ENCODE measurements around the gene GCN1. TPM values are rescaled to one million over a fixed set of nuclear protein-coding genes. Genes with fewer than 3 reads are reported as not detected.
A peak's percentile ranks its signal among the peaks of the same experiment; 100 is the strongest.

Gene GCN1
- total RNA-seq, 2 experiments from 2014 or later, result 126 to 151 TPM

- ATAC-seq (peak; percentile 78), DNase-seq (peak; percentile 70)
- H3K36me3 Mint-ChIP-seq, result peaks cover 54% of the 10 kb centered on the region
- no peaks in the 10 kb centered on the region for H3K9me3 Mint-ChIP-seq (ENCODE audit: low read depth)
- H3K4me3 Mint-ChIP-seq, result peak overlapping the region; percentile 56
- peak overlapping the region; percentile 87 for H3K27ac Mint-ChIP-seq
- CTCF ChIA-PET, result interaction anchor here (1.0 kb wide), 1 partner anchor 46 kb away, joined by 4 read pairs; no protein-coding TSS in a partner anchor
- H3K4me1 Mint-ChIP-seq, result peaks cover 22% of the 10 kb centered on the region
- no peaks in the 10 kb centered on the region for H3K27me3 Mint-ChIP-seq
Observed at GRCh38 chr12:120156315-120157259, 37.9 kb downstream of the GCN1 start.

GRCh38 chr12:120155072-120155471 is 39.4 kb downstream of the GCN1 start:
- no peak for DNase-seq
- no peaks in the 10 kb centered on the region for H3K27me3 Mint-ChIP-seq
- no peaks in the 10 kb centered on the region for H3K9me3 Mint-ChIP-seq (ENCODE audit: low read depth)
- H3K36me3 Mint-ChIP-seq, result peaks cover 48% of the 10 kb centered on the region
- peaks cover 22% of the 10 kb centered on the region for H3K4me1 Mint-ChIP-seq
- H3K4me3 Mint-ChIP-seq, result no peak overlapping the region
- H3K27ac Mint-ChIP-seq, result peak overlapping the region; percentile 15
- ATAC-seq, result no peak
- CTCF ChIA-PET, result interaction anchor here (1.4 kb wide), 1 partner anchor 46 kb away, joined by 3 read pairs; the partner anchor contains the start of gene RPLP0

- H3K4me3 Mint-ChIP-seq, result no peak overlapping the region
- H3K4me1 Mint-ChIP-seq, result peaks cover 5% of the 10 kb centered on the region
- DNase-seq (no peak), ATAC-seq (no peak)
- CTCF ChIA-PET, result no interaction called here
- H3K9me3 Mint-ChIP-seq (ENCODE audit: low read depth), result no peaks in the 10 kb centered on the region
- peaks cover 41% of the 10 kb centered on the region for H3K36me3 Mint-ChIP-seq
- H3K27me3 Mint-ChIP-seq, result no peaks in the 10 kb centered on the region
- no peak overlapping the region for H3K27ac Mint-ChIP-seq
Observed at GRCh38 chr12:120150919-120151525, 43.5 kb downstream of the GCN1 start.

GRCh38 chr12:120148011-120148410 is 46.5 kb downstream of the GCN1 start:
- Mint-ChIP-seq H3K27ac (no peak overlapping the region), H3K4me1 (peaks cover 3% of the 10 kb centered on the region), H3K36me3 (peaks cover 36% of the 10 kb centered on the region), H3K4me3 (no peak overlapping the region), H3K27me3 (no peaks in the 10 kb centered on the region), H3K9me3 (ENCODE audit: low read depth) (no peaks in the 10 kb centered on the region)
- DNase-seq (no peak), ATAC-seq (no peak)
- CTCF ChIA-PET, result interaction anchor here (1.0 to 1.4 kb wide), 2 partner anchors 12 to 20 kb away, joined by 3 read pairs; no protein-coding TSS in a partner anchor

GRCh38 chr12:120145164-120145563 is 49.4 kb downstream of the GCN1 start:
- H3K9me3 Mint-ChIP-seq (ENCODE audit: low read depth), result no peaks in the 10 kb centered on the region
- no peak overlapping the region for H3K27ac Mint-ChIP-seq
- CTCF ChIA-PET, result no interaction called here
- ATAC-seq, result no peak
- H3K27me3 Mint-ChIP-seq, result no peaks in the 10 kb centered on the region
- H3K4me1 Mint-ChIP-seq, result peaks cover 3% of the 10 kb centered on the region
- no peak for DNase-seq
- H3K36me3 Mint-ChIP-seq, result peaks cover 54% of the 10 kb centered on the region
- H3K4me3 Mint-ChIP-seq, result no peak overlapping the region

- H3K4me3 Mint-ChIP-seq, result no peak overlapping the region
- CTCF ChIA-PET, result no interaction called here
- DNase-seq (no peak), ATAC-seq (no peak)
- peaks cover 3% of the 10 kb centered on the region for H3K4me1 Mint-ChIP-seq
- peaks cover 58% of the 10 kb centered on the region for H3K36me3 Mint-ChIP-seq
- no peak overlapping the region for H3K27ac Mint-ChIP-seq
- no peaks in the 10 kb centered on the region for H3K9me3 Mint-ChIP-seq (ENCODE audit: low read depth)
- H3K27me3 Mint-ChIP-seq, result no peaks in the 10 kb centered on the region
Observed at GRCh38 chr12:120144215-120144614, 50.3 kb downstream of the GCN1 start.

GRCh38 chr12:120142231-120142877 is 52.2 kb downstream of the GCN1 start:
- CTCF ChIA-PET, result no interaction called here
- H3K27ac Mint-ChIP-seq, result no peak overlapping the region
- no peak overlapping the region for H3K4me3 Mint-ChIP-seq
- DNase-seq (no peak), ATAC-seq (no peak)
- no peaks in the 10 kb centered on the region for H3K4me1 Mint-ChIP-seq
- H3K9me3 Mint-ChIP-seq (ENCODE audit: low read depth), result no peaks in the 10 kb centered on the region
- H3K36me3 Mint-ChIP-seq, result peaks cover 49% of the 10 kb centered on the region
- H3K27me3 Mint-ChIP-seq, result no peaks in the 10 kb centered on the region

- Mint-ChIP-seq H3K27me3 (no peaks in the 10 kb centered on the region), H3K27ac (no peak overlapping the region), H3K4me3 (no peak overlapping the region), H3K4me1 (no peaks in the 10 kb centered on the region), H3K36me3 (peaks cover 51% of the 10 kb centered on the region), H3K9me3 (ENCODE audit: low read depth) (no peaks in the 10 kb centered on the region)
- DNase-seq, result no peak
- no peak for ATAC-seq
- CTCF ChIA-PET, result no interaction called here
Observed at GRCh38 chr12:120141336-120141735, 53.2 kb downstream of the GCN1 start.

GRCh38 chr12:120140603-120141002 is 53.9 kb downstream of the GCN1 start:
- no peak for ATAC-seq
- Mint-ChIP-seq H3K27ac (no peak overlapping the region), H3K9me3 (ENCODE audit: low read depth) (no peaks in the 10 kb centered on the region), H3K4me1 (no peaks in the 10 kb centered on the region), H3K36me3 (peaks cover 55% of the 10 kb centered on the region), H3K27me3 (no peaks in the 10 kb centered on the region), H3K4me3 (no peak overlapping the region)
- CTCF ChIA-PET, result no interaction called here
- no peak for DNase-seq

- Mint-ChIP-seq H3K36me3 (peaks cover 59% of the 10 kb centered on the region), H3K27ac (no peak overlapping the region), H3K27me3 (no peaks in the 10 kb centered on the region), H3K4me3 (no peak overlapping the region), H3K9me3 (ENCODE audit: low read depth) (no peaks in the 10 kb centered on the region), H3K4me1 (peaks cover 1% of the 10 kb centered on the region)
- no peak for DNase-seq
- no peak for ATAC-seq
- CTCF ChIA-PET, result no interaction called here
Observed at GRCh38 chr12:120139958-120140357, 54.6 kb downstream of the GCN1 start.

GRCh38 chr12:120138366-120138765 is 56.1 kb downstream of the GCN1 start:
- Mint-ChIP-seq H3K4me1 (peaks cover 3% of the 10 kb centered on the region), H3K36me3 (peaks cover 60% of the 10 kb centered on the region), H3K4me3 (no peak overlapping the region), H3K27ac (no peak overlapping the region), H3K9me3 (ENCODE audit: low read depth) (no peaks in the 10 kb centered on the region), H3K27me3 (no peaks in the 10 kb centered on the region)
- ATAC-seq (no peak), DNase-seq (no peak)
- CTCF ChIA-PET, result no interaction called here

- ATAC-seq (no peak), DNase-seq (no peak)
- H3K4me1 Mint-ChIP-seq, result peaks cover 3% of the 10 kb centered on the region
- H3K27me3 Mint-ChIP-seq, result no peaks in the 10 kb centered on the region
- no peaks in the 10 kb centered on the region for H3K9me3 Mint-ChIP-seq (ENCODE audit: low read depth)
- H3K27ac Mint-ChIP-seq, result no peak overlapping the region
- H3K36me3 Mint-ChIP-seq, result peaks cover 61% of the 10 kb centered on the region
- no peak overlapping the region for H3K4me3 Mint-ChIP-seq
- CTCF ChIA-PET, result no interaction called here
Observed at GRCh38 chr12:120137833-120138232, 56.7 kb downstream of the GCN1 start.

GRCh38 chr12:120136093-120136770 is 58.3 kb downstream of the GCN1 start:
- Mint-ChIP-seq H3K4me1 (peaks cover 3% of the 10 kb centered on the region), H3K9me3 (ENCODE audit: low read depth) (no peaks in the 10 kb centered on the region), H3K27me3 (no peaks in the 10 kb centered on the region), H3K36me3 (peaks cover 54% of the 10 kb centered on the region), H3K4me3 (no peak overlapping the region), H3K27ac (no peak overlapping the region)
- DNase-seq, result no peak
- CTCF ChIA-PET, result no interaction called here
- ATAC-seq, result no peak
